Measurements from ENCODE around the gene SLC5A5. TPM values are rescaled to one million over a fixed set of nuclear protein-coding genes. Genes with fewer than 3 reads are reported as not detected.

Gene SLC5A5
- total RNA-seq, 4 donors from 2014 or later: not detected

DNA sequence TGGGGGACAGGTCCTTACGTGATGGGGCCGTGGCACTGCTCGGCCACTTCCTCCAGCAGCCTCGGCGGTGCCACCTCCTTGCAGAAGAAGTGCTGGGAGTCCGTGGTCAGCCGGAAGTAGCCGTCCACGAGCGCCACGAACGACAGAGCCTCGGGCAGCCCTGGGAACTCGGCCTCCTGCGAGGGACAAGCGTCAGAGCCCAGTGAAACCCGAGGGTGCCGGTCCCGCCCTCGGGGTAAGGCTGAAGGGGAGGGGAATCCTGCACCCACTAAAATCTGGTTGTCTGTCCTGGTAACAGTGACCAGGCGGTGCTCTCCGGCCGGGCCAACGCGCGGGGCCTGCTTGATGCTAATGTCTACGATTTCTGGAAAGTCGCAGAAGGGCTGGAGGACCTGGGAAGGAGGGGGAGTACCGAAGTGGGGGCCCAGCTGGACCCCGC is 30.4 kb upstream of the SLC5A5 start:
- TF ChIP-seq CTCF (IDR thresholded peaks at IDR 0.05; ENCODE audit: low read depth): no peak

- no peak for TF ChIP-seq CTCF (IDR thresholded peaks at IDR 0.05; ENCODE audit: low read depth)
Measured at GRCh38 chr19:17841810-17842662, 29.7 kb upstream of the SLC5A5 start.

GRCh38 chr19:17842663-17843291 is 29.0 kb upstream of the SLC5A5 start:
- no peak for TF ChIP-seq CTCF (IDR thresholded peaks at IDR 0.05; ENCODE audit: low read depth)

GRCh38 chr19:17843292-17843827 is 28.4 kb upstream of the SLC5A5 start:
- no peak for TF ChIP-seq CTCF (IDR thresholded peaks at IDR 0.05; ENCODE audit: low read depth)

- no peak for TF ChIP-seq CTCF (IDR thresholded peaks at IDR 0.05; ENCODE audit: low read depth)
Measured at GRCh38 chr19:17843908-17844490, 27.7 kb upstream of the SLC5A5 start.

DNA sequence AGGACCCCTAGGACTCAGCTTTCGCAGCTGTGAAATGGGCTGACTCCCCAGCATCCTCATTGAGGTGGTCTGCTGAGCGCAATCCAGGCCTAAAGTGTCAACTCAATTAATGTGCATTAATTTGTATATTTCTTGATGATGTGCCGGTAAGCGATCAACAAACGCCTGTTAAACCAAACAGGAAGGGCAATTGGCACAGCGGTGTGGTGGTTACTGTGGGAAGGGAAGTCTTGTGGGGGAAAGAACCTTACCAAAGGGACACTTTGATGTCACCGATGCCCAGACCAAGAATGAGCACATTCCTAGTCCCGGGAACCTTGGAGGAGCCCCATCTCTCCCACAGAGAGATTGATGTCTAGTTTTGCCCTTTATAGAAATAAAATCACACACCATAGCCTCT is 25.6 kb upstream of the SLC5A5 start:
- no peak for TF ChIP-seq CTCF (IDR thresholded peaks at IDR 0.05; ENCODE audit: low read depth)
